GM12892 (cell line): ENCODE results near the gene FRMD3.

Experiments
- DNase-seq: peaks from one replicate; pipeline ENCODE4 v3.0.0; 2011; ENCODE audit not compliant: insufficient read length
- FAIRE-seq: peaks from 2 replicates; lab custom pipeline; 2011; peaks lifted over from hg19 to GRCh38; lab: Jason Lieb, UNC
- POLR2A ChIP-seq: IDR thresholded peaks from 2 replicates; pipeline ENCODE4 v1.6.1; 2011; ENCODE audit warnings: low read depth, low read length, control low read depth
- POLR2AphosphoS5 ChIP-seq: IDR thresholded peaks from 2 replicates; pipeline ENCODE4 v1.6.1; 2011; ENCODE audit warnings: low read depth, low read length, control low read depth
- TAF1 ChIP-seq: IDR thresholded peaks from 2 replicates; pipeline ENCODE4 v1.6.1; 2011; ENCODE audit warnings: low read depth, mild to moderate bottlenecking, control low read depth, low read length, borderline replicate concordance

Gene FRMD3

DNA sequence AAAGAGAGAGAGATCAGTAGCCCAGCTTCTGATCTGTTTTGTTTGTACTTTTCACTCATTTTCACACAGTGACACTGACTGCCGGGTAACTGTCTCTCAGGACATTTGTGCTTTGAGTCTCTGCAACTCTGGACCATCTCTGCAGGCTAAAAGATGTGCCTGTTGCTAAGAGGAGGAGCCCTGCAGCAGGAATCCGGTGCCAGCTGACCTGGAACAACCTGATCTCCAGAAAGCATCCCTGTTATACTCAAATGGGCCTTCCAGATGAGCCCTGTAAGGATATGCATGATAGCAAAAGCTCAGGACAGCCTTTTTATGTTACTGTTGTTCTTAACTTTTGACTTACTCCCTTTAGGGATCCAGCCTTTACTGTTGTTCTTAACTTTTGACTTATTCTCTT, 304.6 kb downstream of the FRMD3 start:
- no peak for TF ChIP-seq TAF1
- no peak for TF ChIP-seq POLR2A
- no peak for TF ChIP-seq POLR2AphosphoS5
- no peak for DNase-seq
- no peak for FAIRE-seq

DNA sequence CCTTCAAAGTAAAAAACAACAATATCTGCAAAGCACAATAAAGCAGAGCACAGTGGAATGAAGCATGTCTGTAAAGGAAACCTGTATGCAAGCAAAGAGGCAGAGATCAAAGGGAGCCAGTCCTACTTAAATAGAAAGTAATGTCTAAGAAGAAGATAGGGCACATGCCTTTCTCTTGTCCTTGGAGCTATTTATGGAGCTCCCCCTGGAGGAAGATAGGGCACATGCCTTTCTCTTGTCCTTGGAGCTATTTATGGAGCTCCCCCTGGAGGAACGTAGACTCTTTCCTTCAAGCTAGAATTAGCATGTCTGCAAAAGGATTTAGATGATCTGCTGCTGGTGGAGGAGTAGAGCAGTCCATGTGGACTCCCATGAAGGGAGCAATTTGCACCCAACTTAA, 307.2 kb downstream of the FRMD3 start:
- TF ChIP-seq POLR2A (no peak), TAF1 (no peak), POLR2AphosphoS5 (no peak)
- no peak for FAIRE-seq
- DNase-seq: no peak

DNA sequence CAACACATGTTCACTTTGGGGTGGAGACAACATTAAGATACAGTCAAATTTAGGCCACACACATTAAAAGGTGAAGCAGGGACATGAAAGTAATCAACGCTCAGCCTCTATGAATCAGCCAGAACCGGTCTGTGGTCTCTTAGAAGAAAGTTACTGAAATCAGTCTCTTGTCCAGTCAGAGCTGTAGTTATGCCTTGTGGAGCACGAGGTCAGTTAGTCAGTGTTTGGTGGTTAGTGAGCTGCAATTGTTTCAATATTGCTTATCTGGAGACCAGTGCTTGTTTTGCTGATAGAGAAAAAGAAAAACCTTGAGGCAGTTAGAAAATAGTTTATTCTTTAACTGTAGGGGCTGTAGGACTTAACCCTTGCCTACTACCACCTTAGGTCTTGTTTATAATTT, 317.5 kb downstream of the FRMD3 start:
- no peak for TF ChIP-seq POLR2A
- no peak for TF ChIP-seq POLR2AphosphoS5
- TF ChIP-seq TAF1: no peak
- no peak for FAIRE-seq
- DNase-seq: no peak

DNA sequence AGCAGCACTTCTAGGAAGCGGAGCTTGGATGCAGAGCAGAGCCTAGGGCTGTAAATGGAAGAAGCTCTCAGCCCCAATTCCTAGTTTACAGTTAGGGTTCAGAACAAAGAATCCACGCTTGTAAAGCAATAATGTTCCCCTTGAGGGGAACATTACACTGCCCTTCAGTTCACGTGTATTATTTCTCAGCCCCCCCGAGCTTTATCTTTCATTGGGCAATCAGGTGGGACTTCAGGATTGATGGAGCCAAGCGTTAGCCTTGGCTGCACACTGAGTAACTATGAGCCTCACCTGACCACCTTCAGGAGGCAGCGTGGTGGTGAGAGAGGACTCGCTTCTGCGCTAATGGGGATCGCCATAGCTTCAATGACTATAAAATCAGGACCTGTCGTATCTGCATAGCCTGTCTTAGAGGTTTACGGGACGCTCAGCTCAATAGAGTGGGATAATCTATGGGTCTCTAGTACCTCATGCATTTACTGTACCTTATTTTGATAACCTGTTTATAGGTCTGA, 318.2 kb downstream of the FRMD3 start:
- FAIRE-seq (no peak), DNase-seq (no peak)
- TF ChIP-seq TAF1 (no peak), POLR2A (no peak), POLR2AphosphoS5 (no peak)

GRCh38 chr9:83219154-83219923, 318.9 kb downstream of the FRMD3 start:
- TF ChIP-seq TAF1: no peak
- TF ChIP-seq POLR2AphosphoS5: no peak
- TF ChIP-seq POLR2A: no peak
- DNase-seq: no peak
- no peak for FAIRE-seq

- TF ChIP-seq POLR2AphosphoS5 (no peak), POLR2A (no peak), TAF1 (no peak)
- DNase-seq (no peak), FAIRE-seq (no peak)
Observed at GRCh38 chr9:83218411-83219090, 319.6 kb downstream of the FRMD3 start.

DNA sequence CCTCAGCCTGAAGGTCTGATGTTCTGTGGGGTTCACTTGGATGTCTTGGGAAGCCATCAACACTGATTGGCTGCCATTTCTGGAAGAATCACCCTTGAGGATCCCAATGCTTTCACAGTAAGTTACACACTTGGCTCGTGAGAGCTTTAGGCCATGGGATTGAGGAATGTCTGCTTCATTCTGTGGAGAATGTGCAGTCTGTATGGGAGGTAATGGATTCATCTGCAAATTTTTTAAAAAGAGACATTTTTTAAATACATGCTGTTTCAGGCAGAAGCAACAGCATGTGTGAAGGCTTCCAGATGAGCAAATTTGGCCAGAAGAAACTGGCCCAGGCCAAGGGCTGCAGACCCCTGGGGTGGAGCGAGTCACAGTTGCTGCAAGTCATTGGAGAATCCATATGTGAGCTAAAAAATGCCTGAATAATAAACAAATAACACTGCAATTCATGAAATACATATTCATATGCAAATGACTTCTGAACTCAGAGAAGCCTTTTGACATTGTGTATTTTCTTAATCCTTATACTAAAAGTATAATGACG, 328.9 kb downstream of the FRMD3 start:
- FAIRE-seq: no peak
- no peak for DNase-seq
- no peak for TF ChIP-seq POLR2A
- TF ChIP-seq TAF1: no peak
- TF ChIP-seq POLR2AphosphoS5: no peak

DNA sequence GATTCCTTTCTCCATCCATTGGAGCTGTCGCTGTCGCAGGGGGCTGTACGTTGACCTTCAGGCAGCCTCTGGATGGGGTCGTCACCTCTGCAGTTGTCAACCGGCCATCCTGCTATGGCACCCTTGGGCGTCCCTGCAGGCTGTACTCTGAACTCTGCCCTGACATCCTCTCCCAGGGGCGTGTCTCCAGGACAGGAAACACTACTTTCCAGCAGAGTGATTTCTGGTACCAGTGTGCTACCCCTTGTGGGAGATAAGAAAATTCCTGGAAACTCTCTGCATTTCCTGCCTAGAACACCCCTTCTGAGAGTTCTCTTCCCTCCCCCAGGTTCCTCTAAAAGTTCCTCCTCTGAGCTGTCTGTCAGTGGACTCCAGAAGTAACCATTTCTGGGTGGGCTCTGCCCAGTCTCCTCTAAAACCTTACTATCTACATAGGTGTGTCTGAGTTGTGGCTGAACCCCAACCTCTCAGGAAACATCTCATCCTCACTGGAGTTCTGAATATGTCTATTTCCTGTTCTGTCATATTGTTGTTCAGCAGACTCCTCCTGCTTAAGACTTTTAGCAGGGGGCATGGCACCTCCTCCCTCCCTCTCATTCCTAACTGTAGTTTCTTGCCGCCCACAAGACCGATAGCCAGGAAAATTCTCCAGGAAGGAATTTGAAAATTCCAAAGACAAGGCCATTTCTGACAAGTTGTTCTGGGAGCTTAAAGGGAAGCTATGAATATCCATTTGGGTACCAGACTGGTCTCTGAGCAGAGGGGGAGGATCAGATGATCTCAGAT, 329.9 kb downstream of the FRMD3 start:
- DNase-seq: no peak
- no peak for FAIRE-seq
- no peak for TF ChIP-seq POLR2AphosphoS5
- no peak for TF ChIP-seq TAF1
- TF ChIP-seq POLR2A: no peak

- DNase-seq: no peak
- TF ChIP-seq TAF1: no peak
- TF ChIP-seq POLR2AphosphoS5: no peak
- TF ChIP-seq POLR2A: no peak
- FAIRE-seq: no peak
Observed at GRCh38 chr9:83204047-83204446, 334.2 kb downstream of the FRMD3 start.

DNA sequence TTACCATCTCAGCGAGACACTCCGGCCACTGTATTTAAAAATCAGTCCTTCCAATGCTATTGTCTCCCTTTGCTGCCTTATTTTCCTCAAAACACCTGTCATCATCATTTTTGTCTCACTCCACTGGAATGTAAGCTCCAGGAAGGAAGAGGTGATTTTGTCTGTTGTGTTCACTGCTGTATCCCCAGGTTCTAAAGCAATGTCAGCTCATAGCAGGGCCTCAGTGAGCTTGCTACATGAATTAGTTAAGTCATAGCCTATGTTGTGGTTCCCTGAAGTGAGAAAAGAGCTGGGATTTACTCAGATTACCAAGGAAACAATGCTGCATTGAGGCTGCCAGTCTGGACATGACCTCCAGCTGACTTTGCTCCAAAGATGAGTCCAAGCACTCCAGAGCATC, 337.7 kb downstream of the FRMD3 start:
- no peak for TF ChIP-seq POLR2A
- no peak for DNase-seq
- FAIRE-seq: no peak

- FAIRE-seq (no peak), DNase-seq (no peak)
- TF ChIP-seq POLR2A: no peak
- no peak for TF ChIP-seq TAF1
- TF ChIP-seq POLR2AphosphoS5: no peak
Observed at GRCh38 chr9:83199832-83200231, 338.4 kb downstream of the FRMD3 start.
